Fibroblast of lung (primary cell): ENCODE results near the gene PPP4R1. TPM values are rescaled to one million over a fixed set of nuclear protein-coding genes. Genes with fewer than 3 reads are reported as not detected.

Source experiments
- DNase-seq, 2 donors: peaks; one replicate each; pipeline versions ENCODE4 v3.0.0 to v3.0.0-alpha.2; 2010; ENCODE audit warnings: low read depth in 2 of 2
- H2AFZ ChIP-seq: 2 replicates; pipeline ENCODE4 v1.5.1; 2012; ENCODE audit warnings: low read length, control low read depth, inconsistent platforms
- H3K27ac ChIP-seq: 2 replicates; pipeline ENCODE4 v1.5.1; 2011; ENCODE audit warnings: low read length, control low read depth; ENCODE audit not compliant: insufficient read depth
- H3K27me3 ChIP-seq: 2 replicates; pipeline ENCODE4 v1.5.1; 2011; ENCODE audit warnings: mild to moderate bottlenecking, low read length; ENCODE audit not compliant: control insufficient read depth, insufficient read depth
- H3K36me3 ChIP-seq: 2 replicates; pipeline ENCODE4 v1.5.1; 2011; ENCODE audit warnings: low read length; ENCODE audit not compliant: control insufficient read depth, insufficient read depth
- H3K4me1 ChIP-seq: 2 replicates; pipeline ENCODE4 v1.5.1; 2011; ENCODE audit warnings: low read length; ENCODE audit not compliant: control insufficient read depth, insufficient read depth; ENCODE audit errors: extremely low read depth
- H3K4me2 ChIP-seq: 2 replicates; pipeline ENCODE4 v1.5.1; 2011; ENCODE audit warnings: low read length, control low read depth; ENCODE audit not compliant: insufficient read depth; ENCODE audit errors: extremely low read depth
- H3K4me3 ChIP-seq, 4 experiments: fragments of 200-600 bp in 1 of 4; sonication (generic) in 1 of 4; replicated peaks in 1 of 4; 2 replicates each; pipeline ENCODE4 v1.5.1; 2011 to 2016; ENCODE audit warnings: low read length in 4 of 4, low read depth in 3 of 4, mild to moderate bottlenecking in 3 of 4, control low read depth in 2 of 4, inconsistent platforms in 1 of 4, mixed read lengths in 1 of 4; ENCODE audit not compliant: insufficient read depth in 1 of 4; ENCODE audit errors: control extremely low read depth in 1 of 4
- H3K79me2 ChIP-seq: 2 replicates; pipeline ENCODE4 v1.5.1; 2012; ENCODE audit warnings: mild to moderate bottlenecking, low read length, inconsistent platforms; ENCODE audit not compliant: control insufficient read depth, insufficient read depth
- H3K9ac ChIP-seq: 2 replicates; pipeline ENCODE4 v1.5.1; 2011; ENCODE audit warnings: mild to moderate bottlenecking, low read length, control low read depth; ENCODE audit not compliant: insufficient read depth
- H3K9me3 ChIP-seq: 2 replicates; pipeline ENCODE4 v1.5.1; 2012; ENCODE audit warnings: low read depth, low read length; ENCODE audit not compliant: control insufficient read depth, insufficient read depth
- H4K20me1 ChIP-seq: 2 replicates; pipeline ENCODE4 v1.5.1; 2011; ENCODE audit warnings: low read length; ENCODE audit not compliant: control insufficient read depth, insufficient read depth; ENCODE audit errors: extremely low read depth
- EZH2 ChIP-seq: IDR thresholded peaks from 2 replicates; pipeline ENCODE4 v1.5.1; 2012; ENCODE audit warnings: low read length, control low read depth, mild to moderate bottlenecking; ENCODE audit errors: missing control alignments
- polyA plus RNA-seq, 2 donors: library from polyadenylated mRNA; depleted of rRNA in 1 of 2; stranded (reverse) in 1 of 2; unstranded in 1 of 2; fragments of >200 nt; gene quantifications; 2 replicates each; pipeline ENCODE4 v1.2.1, GENCODE V29; 2011 to 2012; ENCODE audit warnings: missing spikeins in 1 of 2
- total RNA-seq: library from RNA; depleted of rRNA; stranded (reverse); fragments of >200 nt; gene quantifications from 2 replicates; pipeline ENCODE4 v1.2.1, GENCODE V29; 2014
- TF ChIP-seq, protein P1 (sequence below), 2 donors: IDR thresholded peaks in 1 of 2; conservative IDR thresholded peaks in 1 of 2; 1 replicate in 1 of 2; 2 replicates in 1 of 2; pipeline ENCODE4 v1.5.1; 2011 to 2012; ENCODE audit warnings: low read length in 2 of 2, control low read depth in 1 of 2, inconsistent platforms in 1 of 2, low read depth in 1 of 2, mild to moderate bottlenecking in 1 of 2

Gene PPP4R1
- total and polyA plus RNA-seq, 2 donors (not counting 1 experiment from before 2014, with no cell fraction given): 83.5 to 108 TPM

DNA sequence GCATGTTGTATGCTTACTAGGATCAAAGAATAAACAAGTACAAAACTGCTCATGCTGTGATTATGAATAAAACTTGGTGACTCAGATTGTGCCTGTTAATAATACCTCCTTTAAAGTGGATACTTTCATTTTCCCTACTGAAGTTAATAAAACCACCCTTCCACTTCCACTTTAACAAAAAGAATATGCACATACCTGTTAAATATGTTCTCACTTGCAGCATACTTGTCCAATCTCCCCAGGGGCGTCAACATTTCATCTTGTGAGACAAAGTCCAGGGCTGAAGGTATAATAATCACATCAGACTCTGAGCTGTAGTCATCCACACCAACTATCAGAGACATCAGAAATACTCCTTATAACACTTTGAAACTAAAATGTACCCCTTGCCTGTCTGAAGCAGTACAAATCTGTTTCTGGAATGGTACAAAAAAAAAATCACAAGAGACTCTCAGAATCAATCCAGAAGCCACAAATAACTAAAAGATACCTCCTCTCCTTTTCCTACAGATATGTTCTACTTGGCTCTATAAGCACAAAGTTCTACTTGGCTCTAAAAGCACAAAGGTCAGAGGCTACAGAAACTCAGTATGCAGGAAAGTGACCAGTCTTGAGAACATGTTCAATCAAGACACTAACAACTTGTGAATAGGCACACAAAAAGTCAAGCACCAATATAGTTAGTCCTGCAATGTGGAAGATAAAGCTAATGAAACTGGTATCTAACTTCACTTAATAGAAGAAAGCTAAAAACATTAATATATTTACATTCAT is 19.3 kb downstream of the PPP4R1 start:
- Histone ChIP-seq H3K4me1 (peaks cover 6% of the 10 kb centered on the region), H3K4me2 (peak overlapping the region; percentile 76), H3K27me3 (no peaks in the 10 kb centered on the region), H3K4me3 (peak overlapping the region in 3 of 4 experiments; percentile 19 to 40 (median 27)), H3K27ac (peak overlapping the region; percentile 46), H3K36me3 (peaks cover 4% of the 10 kb centered on the region), H3K79me2 (peaks cover 75% of the 10 kb centered on the region), H3K9ac (no peak overlapping the region), H2AFZ (no peak overlapping the region), H3K9me3 (no peaks in the 10 kb centered on the region), H4K20me1 (no peaks in the 10 kb centered on the region)
- peak; percentile 27 to 63 for DNase-seq
- TF ChIP-seq, protein P1, sequence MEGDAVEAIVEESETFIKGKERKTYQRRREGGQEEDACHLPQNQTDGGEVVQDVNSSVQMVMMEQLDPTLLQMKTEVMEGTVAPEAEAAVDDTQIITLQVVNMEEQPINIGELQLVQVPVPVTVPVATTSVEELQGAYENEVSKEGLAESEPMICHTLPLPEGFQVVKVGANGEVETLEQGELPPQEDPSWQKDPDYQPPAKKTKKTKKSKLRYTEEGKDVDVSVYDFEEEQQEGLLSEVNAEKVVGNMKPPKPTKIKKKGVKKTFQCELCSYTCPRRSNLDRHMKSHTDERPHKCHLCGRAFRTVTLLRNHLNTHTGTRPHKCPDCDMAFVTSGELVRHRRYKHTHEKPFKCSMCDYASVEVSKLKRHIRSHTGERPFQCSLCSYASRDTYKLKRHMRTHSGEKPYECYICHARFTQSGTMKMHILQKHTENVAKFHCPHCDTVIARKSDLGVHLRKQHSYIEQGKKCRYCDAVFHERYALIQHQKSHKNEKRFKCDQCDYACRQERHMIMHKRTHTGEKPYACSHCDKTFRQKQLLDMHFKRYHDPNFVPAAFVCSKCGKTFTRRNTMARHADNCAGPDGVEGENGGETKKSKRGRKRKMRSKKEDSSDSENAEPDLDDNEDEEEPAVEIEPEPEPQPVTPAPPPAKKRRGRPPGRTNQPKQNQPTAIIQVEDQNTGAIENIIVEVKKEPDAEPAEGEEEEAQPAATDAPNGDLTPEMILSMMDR (conservative IDR thresholded peaks at IDR 0.05 in 1 of 2, IDR thresholded peaks at IDR 0.05 in 1 of 2; ENCODE audit: low read depth in 1 of 2, low read length in 2 of 2): no peak
- no peak for TF ChIP-seq EZH2

DNA sequence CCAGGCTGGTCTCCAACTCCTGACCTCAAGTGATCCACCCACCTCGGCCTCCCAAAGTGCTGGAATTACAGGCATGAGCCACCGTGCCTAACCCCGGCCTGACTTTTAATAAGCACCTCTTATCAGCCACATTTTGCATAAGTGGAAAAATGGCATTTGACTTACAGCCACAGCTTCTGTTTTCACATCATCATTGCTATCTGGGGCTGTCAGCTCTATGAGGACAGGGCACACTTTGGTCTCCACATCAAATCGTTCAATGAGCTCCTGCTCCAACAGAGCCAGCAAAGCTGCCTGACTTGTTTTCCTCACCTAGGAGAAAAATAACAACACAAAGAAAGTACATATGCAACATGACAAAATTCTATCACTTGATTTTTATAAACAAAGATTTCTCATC is 26.4 kb downstream of the PPP4R1 start:
- Histone ChIP-seq H3K79me2 (peaks cover 25% of the 10 kb centered on the region), H3K9me3 (no peaks in the 10 kb centered on the region), H3K27me3 (no peaks in the 10 kb centered on the region), H2AFZ (no peak overlapping the region), H3K27ac (no peak overlapping the region), H3K4me2 (no peak overlapping the region), H4K20me1 (no peaks in the 10 kb centered on the region), H3K4me1 (no peaks in the 10 kb centered on the region), H3K9ac (no peak overlapping the region), H3K36me3 (peaks cover 9% of the 10 kb centered on the region), H3K4me3 (no peak overlapping the region)
- no peak for DNase-seq
- TF ChIP-seq, protein P1 (conservative IDR thresholded peaks at IDR 0.05 in 1 of 2, IDR thresholded peaks at IDR 0.05 in 1 of 2; ENCODE audit: low read depth in 1 of 2, low read length in 2 of 2): no peak
- no peak for TF ChIP-seq EZH2

DNA sequence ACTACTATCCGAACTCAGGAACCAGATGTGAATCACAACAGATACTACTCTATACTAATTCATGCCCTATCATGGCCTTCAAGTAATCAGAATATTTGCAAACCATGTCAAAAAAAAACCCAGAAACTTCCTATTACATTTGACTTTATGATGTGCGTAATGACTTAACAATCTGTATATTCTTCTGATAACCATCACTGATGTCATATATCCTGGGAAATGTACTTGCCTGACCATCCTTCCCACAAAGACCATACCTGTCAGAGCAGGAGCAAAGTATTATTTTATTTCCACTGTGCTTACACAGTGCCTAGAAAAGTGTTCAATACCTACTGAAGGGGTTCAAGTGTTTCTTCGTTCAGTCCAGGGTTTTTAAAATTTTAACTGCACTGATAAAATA is 27.5 kb downstream of the PPP4R1 start:
- no peaks in the 10 kb centered on the region for H3K9me3 ChIP-seq
- DNase-seq: no peak
- H2AFZ ChIP-seq: no peak overlapping the region
- peaks cover 7% of the 10 kb centered on the region for H3K36me3 ChIP-seq
- TF ChIP-seq EZH2: no peak
- TF ChIP-seq, protein P1 (conservative IDR thresholded peaks at IDR 0.05 in 1 of 2, IDR thresholded peaks at IDR 0.05 in 1 of 2; ENCODE audit: low read depth in 1 of 2, low read length in 2 of 2): no peak
- no peak overlapping the region for H3K27ac ChIP-seq
- no peak overlapping the region for H3K9ac ChIP-seq
- H3K79me2 ChIP-seq: peaks cover 17% of the 10 kb centered on the region
- H3K4me2 ChIP-seq: no peak overlapping the region
- H3K27me3 ChIP-seq: no peaks in the 10 kb centered on the region
- no peaks in the 10 kb centered on the region for H3K4me1 ChIP-seq
- H4K20me1 ChIP-seq: no peaks in the 10 kb centered on the region
- no peak overlapping the region for H3K4me3 ChIP-seq
